ENCODE data around the gene INHBE. TPM values are rescaled to one million over a fixed set of nuclear protein-coding genes. Genes with fewer than 3 reads are reported as not detected.

Gene INHBE
- total RNA-seq, 1 experiment from 2014 or later: 10.1 TPM

DNA sequence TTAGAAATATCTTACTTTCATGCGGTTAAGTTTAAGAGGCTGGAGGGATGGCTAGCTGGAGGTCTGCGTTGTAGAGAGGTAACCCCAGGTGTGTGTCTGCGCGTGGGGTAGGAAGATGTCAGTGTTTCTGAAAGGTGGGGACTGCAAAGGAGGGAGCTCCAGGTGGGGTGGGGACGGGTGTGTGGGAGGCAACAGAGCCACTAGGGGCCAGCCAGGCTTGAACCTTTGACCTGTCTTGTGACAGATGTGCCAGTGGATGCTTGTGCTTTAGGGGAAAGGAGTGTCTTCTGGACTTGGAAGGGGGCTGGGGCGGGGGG lies 5.3 kb downstream of the INHBE start:
- Histone ChIP-seq H2AFZ (ENCODE audit: low read length) (no peak overlapping the region), H3K9me3 (ENCODE audit: control insufficient read depth, low read depth, low read length) (no peaks in the 10 kb centered on the region), H4K5ac (ENCODE audit: insufficient read length, low read depth, low read length) (no peak overlapping the region), H3K79me2 (ENCODE audit: insufficient read depth, low read length) (no peaks in the 10 kb centered on the region), H2BK20ac (ENCODE audit: low read depth, low read length, poor library complexity, severe bottlenecking) (no peak overlapping the region), H3K23ac (ENCODE audit: insufficient read length, low read depth, low read length) (no peak overlapping the region), H3K27me3 (ENCODE audit: insufficient read depth, low read length) (no peaks in the 10 kb centered on the region), H3K27ac (ENCODE audit: insufficient read length, low read depth, low read length) (no peak overlapping the region), H3T11ph (ENCODE audit: low read length) (no peak overlapping the region), H2AK5ac (ENCODE audit: insufficient read length, low read length) (no peak overlapping the region), H2BK120ac (ENCODE audit: low read depth, low read length, poor library complexity, severe bottlenecking) (no peak overlapping the region), H2BK15ac (ENCODE audit: low read depth, low read length) (no peak overlapping the region), H2BK5ac (ENCODE audit: insufficient read length, low read length) (no peak overlapping the region), H3K4me2 (ENCODE audit: insufficient read depth, insufficient read length, low read length) (peak overlapping the region; percentile 63), H4K20me1 (ENCODE audit: control insufficient read depth, insufficient read depth, insufficient read length) (no peaks in the 10 kb centered on the region), H3K4ac (ENCODE audit: low read depth, low read length) (no peak overlapping the region), H3K18ac (ENCODE audit: insufficient read length, low read depth, low read length) (no peak overlapping the region), H4K8ac (replicated peaks; ENCODE audit: insufficient read length, low read depth, low read length) (no peak overlapping the region), H4K91ac (ENCODE audit: insufficient read length, low read depth, low read length) (no peak overlapping the region), H3K23me2 (ENCODE audit: insufficient read length, low read depth, low read length, poor library complexity, severe bottlenecking) (peaks cover 30% of the 10 kb centered on the region), H3K4me1 (ENCODE audit: insufficient read depth, low read length) (no peaks in the 10 kb centered on the region), H3K79me1 (ENCODE audit: insufficient read depth, low read depth, low read length, poor library complexity, severe bottlenecking) (no peaks in the 10 kb centered on the region), H2BK12ac (ENCODE audit: insufficient read length, low read depth, low read length) (no peak overlapping the region), H3K56ac (ENCODE audit: insufficient read length, low read depth, low read length) (no peak overlapping the region), H3K14ac (ENCODE audit: insufficient read depth, low read length) (no peak overlapping the region), H3K9ac (ENCODE audit: extremely low read depth, insufficient read length, low read length) (no peak overlapping the region)
- H3K27me3 Mint-ChIP-seq (ENCODE audit: low read depth): peaks cover 27% of the 10 kb centered on the region
- H3K9me3 Mint-ChIP-seq: no peaks in the 10 kb centered on the region
- DNase-seq: no peak
- H3K36me3 Mint-ChIP-seq (ENCODE audit: insufficient read depth in 1 of 3, low read depth in 3 of 3): peaks cover 0 to 14% (median 8%) of the 10 kb centered on the region in 3 experiments; a peak in 6 of 7 replicates
- peaks cover 37 to 41% of the 10 kb centered on the region in 2 experiments for H3K4me1 Mint-ChIP-seq
- TF ChIP-seq, protein P1, sequence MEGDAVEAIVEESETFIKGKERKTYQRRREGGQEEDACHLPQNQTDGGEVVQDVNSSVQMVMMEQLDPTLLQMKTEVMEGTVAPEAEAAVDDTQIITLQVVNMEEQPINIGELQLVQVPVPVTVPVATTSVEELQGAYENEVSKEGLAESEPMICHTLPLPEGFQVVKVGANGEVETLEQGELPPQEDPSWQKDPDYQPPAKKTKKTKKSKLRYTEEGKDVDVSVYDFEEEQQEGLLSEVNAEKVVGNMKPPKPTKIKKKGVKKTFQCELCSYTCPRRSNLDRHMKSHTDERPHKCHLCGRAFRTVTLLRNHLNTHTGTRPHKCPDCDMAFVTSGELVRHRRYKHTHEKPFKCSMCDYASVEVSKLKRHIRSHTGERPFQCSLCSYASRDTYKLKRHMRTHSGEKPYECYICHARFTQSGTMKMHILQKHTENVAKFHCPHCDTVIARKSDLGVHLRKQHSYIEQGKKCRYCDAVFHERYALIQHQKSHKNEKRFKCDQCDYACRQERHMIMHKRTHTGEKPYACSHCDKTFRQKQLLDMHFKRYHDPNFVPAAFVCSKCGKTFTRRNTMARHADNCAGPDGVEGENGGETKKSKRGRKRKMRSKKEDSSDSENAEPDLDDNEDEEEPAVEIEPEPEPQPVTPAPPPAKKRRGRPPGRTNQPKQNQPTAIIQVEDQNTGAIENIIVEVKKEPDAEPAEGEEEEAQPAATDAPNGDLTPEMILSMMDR (conservative IDR thresholded peaks at IDR 0.05): no peak
- WGBS (ENCODE audit: extremely low coverage, insufficient read length, low lambda C conversion rate): no CpG with 5 or more reads among the region's 6 CpGs
- peak overlapping the region; percentile 91 to 99 for H3K4me3 Mint-ChIP-seq
- peak overlapping the region; percentile 68 to 86 (median 74) for H3K27ac Mint-ChIP-seq

Measured in H9 (cell line).